Sigmoid colon (tissue), 7 donors: ENCODE data around the gene SMURF2. TPM values are rescaled to one million over a fixed set of nuclear protein-coding genes. Genes with fewer than 3 reads are reported as not detected.

Source experiments
- DNase-seq: peaks from one replicate; pipeline ENCODE4 v3.0.0-alpha.2; 2019
- H3K27ac ChIP-seq, 4 donors: fragments of 200-600 bp; sonication (generic); one replicate each; pipeline ENCODE4 v1.5.1; 2016 to 2019; ENCODE audit warnings: mild to moderate bottlenecking in 1 of 4
- H3K27me3 ChIP-seq, 3 donors: fragments of 200-600 bp; sonication (generic); one replicate each; pipeline ENCODE4 v1.5.1; 2019; ENCODE audit warnings: mild to moderate bottlenecking in 1 of 3
- H3K36me3 ChIP-seq, 4 donors: fragments of 200-600 bp; sonication (generic); one replicate each; pipeline ENCODE4 v1.5.1; 2016 to 2019
- H3K4me1 ChIP-seq, 4 donors: fragments of 200-600 bp; sonication (generic); one replicate each; pipeline ENCODE4 v1.5.1; 2017 to 2019
- H3K4me3 ChIP-seq, 4 donors: fragments of 200-600 bp; sonication (generic); one replicate each; pipeline ENCODE4 v1.5.1; 2017 to 2019; ENCODE audit warnings: mild to moderate bottlenecking in 2 of 4, moderate library complexity in 1 of 4
- H3K9me3 ChIP-seq, 4 donors: fragments of 200-600 bp in 3 of 4; sonication (generic) in 3 of 4; one replicate each; pipeline versions ENCODE4 v1.5.1 to v1.6.1; 2013 to 2019
- EP300 ChIP-seq, 4 donors: sonication (generic); formaldehyde crosslinking; IDR thresholded peaks; one replicate each; pipeline ENCODE4 v1.6.1; 2017; ENCODE audit warnings: antibody characterized with exemption in 4 of 4
- POLR2A ChIP-seq, 2 donors: fragments of 450-650 bp; IDR thresholded peaks; one replicate each; pipeline ENCODE4 v1.6.1; 2016; ENCODE audit warnings: antibody characterized with exemption in 2 of 2, mild to moderate bottlenecking in 2 of 2, moderate library complexity in 2 of 2
- POLR2AphosphoS5 ChIP-seq, 4 donors: sonication (generic); formaldehyde crosslinking; IDR thresholded peaks; one replicate each; pipeline ENCODE4 v1.6.1; 2017; ENCODE audit warnings: antibody characterized with exemption in 4 of 4
- WGBS, 2 donors: extraction: QIAGEN DNeasy Blood & Tissue Kit; methylation state at CpG; one replicate each; pipeline ENCODE4 v1.1.7; 2013; 5-methylcytosine and 5-hydroxymethylcytosine counted together
- intact Hi-C: fragments of 100-400 bp; cut with DNase I; formaldehyde crosslinking; loops from one replicate; pipeline ENCODE4 v1.15.1; 2023
- polyA plus RNA-seq, 3 donors: library from polyadenylated mRNA; stranded (reverse); fragments of 200-250 nt; gene quantifications; one replicate each; pipeline ENCODE4 v1.2.3, GENCODE V29; 2013
- total RNA-seq, 4 donors: library from RNA; depleted of rRNA; stranded (reverse); fragments of >200 nt; gene quantifications; one replicate each; pipeline ENCODE4 v1.1.0, GENCODE V29; 2016
- TF ChIP-seq, protein P1 (sequence below), 4 experiments: fragments of 450-650 bp in 3 of 4; fragments of 200-600 bp in 1 of 4; IDR thresholded peaks; one replicate each; pipeline ENCODE4 v1.5.1; 2016 to 2019; ENCODE audit warnings: antibody characterized with exemption in 4 of 4, mild to moderate bottlenecking in 3 of 4, moderate library complexity in 2 of 4
- donor health status: healthy with polysubstance abuse.
- donor health status: Bipolar disorder and iron deficiency.
- donor health status: healthy.

The SMURF2 gene
- total and polyA plus RNA-seq, 7 donors: 5.8 to 30.2 (median 23.8) TPM

DNA sequence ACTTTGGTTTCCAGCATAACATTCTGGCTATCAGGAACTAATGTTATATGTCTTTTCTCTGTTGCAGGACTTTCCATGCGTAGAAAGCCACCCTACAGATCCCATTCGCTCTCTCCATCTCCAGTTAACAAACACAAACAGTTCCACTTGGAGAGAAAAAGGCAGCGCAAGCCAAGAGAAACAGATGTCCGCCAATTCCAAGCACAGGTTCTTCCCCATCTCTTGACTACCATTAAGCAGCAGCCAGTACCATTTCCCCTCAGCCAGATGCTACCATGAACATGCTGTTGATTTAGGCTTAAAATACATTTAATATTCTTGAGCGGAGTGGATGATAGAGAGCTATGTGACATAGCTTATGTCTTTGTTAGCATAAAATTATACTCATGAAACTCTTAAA is 132.9 kb downstream of the SMURF2 start:
- no peaks in the 10 kb centered on the region for H3K27me3 ChIP-seq
- WGBS, 2 donors: 97 to 98% methylated on average over 5 of the region's 5 CpGs
- H3K4me3 ChIP-seq: no peak overlapping the region
- H3K9me3 ChIP-seq: no peaks in the 10 kb centered on the region
- H3K36me3 ChIP-seq: peaks cover 28 to 100% (median 81%) of the 10 kb centered on the region in 4 donors
- intact Hi-C loops: no loop called here
- DNase-seq: no peak
- H3K27ac ChIP-seq: no peak overlapping the region
- H3K4me1 ChIP-seq: no peaks in the 10 kb centered on the region
- TF ChIP-seq, protein P1, sequence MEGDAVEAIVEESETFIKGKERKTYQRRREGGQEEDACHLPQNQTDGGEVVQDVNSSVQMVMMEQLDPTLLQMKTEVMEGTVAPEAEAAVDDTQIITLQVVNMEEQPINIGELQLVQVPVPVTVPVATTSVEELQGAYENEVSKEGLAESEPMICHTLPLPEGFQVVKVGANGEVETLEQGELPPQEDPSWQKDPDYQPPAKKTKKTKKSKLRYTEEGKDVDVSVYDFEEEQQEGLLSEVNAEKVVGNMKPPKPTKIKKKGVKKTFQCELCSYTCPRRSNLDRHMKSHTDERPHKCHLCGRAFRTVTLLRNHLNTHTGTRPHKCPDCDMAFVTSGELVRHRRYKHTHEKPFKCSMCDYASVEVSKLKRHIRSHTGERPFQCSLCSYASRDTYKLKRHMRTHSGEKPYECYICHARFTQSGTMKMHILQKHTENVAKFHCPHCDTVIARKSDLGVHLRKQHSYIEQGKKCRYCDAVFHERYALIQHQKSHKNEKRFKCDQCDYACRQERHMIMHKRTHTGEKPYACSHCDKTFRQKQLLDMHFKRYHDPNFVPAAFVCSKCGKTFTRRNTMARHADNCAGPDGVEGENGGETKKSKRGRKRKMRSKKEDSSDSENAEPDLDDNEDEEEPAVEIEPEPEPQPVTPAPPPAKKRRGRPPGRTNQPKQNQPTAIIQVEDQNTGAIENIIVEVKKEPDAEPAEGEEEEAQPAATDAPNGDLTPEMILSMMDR (IDR thresholded peaks at IDR 0.05): no peak
- TF ChIP-seq POLR2A (IDR thresholded peaks at IDR 0.05) (no peak), POLR2AphosphoS5 (IDR thresholded peaks at IDR 0.05) (no peak), EP300 (IDR thresholded peaks at IDR 0.05) (no peak)

DNA sequence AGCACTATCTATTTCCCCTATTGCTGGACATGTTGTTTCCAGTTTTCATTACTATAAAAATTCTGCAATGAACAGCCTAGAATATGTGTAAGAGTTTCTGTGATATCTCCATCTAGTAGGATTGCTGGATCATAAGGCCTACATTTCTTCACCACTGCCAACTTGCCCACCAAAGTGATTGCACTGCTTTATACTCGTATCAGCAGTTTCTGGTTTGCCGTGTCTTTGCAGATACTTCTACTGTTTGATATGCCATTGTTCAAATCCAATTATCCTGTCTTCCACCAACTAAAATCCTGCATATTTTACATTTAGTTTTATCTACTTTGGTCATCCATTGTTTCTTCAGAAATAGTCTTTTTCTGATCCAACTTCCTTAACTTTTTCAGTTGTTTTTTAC is 134.2 kb downstream of the SMURF2 start:
- no peaks in the 10 kb centered on the region for H3K27me3 ChIP-seq
- TF ChIP-seq EP300 (IDR thresholded peaks at IDR 0.05) (no peak), POLR2A (IDR thresholded peaks at IDR 0.05) (no peak), POLR2AphosphoS5 (IDR thresholded peaks at IDR 0.05) (no peak)
- TF ChIP-seq, protein P1 (IDR thresholded peaks at IDR 0.05): no peak
- no peak overlapping the region for H3K4me3 ChIP-seq
- H3K9me3 ChIP-seq: no peaks in the 10 kb centered on the region
- no peak overlapping the region for H3K27ac ChIP-seq
- DNase-seq: no peak
- WGBS, 2 donors: 95 to 98% methylated on average over 2 of the region's 2 CpGs
- no peaks in the 10 kb centered on the region for H3K4me1 ChIP-seq
- H3K36me3 ChIP-seq: peaks cover 32 to 100% (median 85%) of the 10 kb centered on the region in 4 donors
- intact Hi-C loops: no loop called here

DNA sequence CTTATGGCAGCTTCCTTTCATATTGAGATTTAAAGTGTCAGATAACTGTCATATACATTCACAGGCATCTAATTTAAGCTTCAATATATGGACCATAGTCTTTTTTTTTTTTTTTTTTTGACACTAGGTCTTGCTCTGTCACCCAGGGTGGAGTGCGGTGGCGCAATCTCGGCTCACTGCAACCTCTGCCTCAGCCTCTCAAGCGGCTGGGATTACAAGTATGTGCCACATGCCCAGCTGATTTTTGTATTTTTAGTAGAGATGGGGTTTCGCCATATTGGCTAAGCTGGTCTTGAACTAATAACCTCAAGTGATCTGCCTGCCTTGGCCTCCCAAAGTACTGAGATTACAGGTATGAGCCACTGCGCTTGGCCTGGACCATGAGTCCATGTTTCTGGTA is 141.7 kb downstream of the SMURF2 start:
- Histone ChIP-seq H3K27me3 (no peaks in the 10 kb centered on the region), H3K4me3 (no peak overlapping the region), H3K4me1 (no peaks in the 10 kb centered on the region), H3K27ac (no peak overlapping the region), H3K9me3 (no peaks in the 10 kb centered on the region), H3K36me3 (peaks cover 21 to 99% (median 43%) of the 10 kb centered on the region in 4 donors)
- TF ChIP-seq, protein P1 (IDR thresholded peaks at IDR 0.05): no peak
- TF ChIP-seq EP300 (IDR thresholded peaks at IDR 0.05) (no peak), POLR2AphosphoS5 (IDR thresholded peaks at IDR 0.05) (no peak), POLR2A (IDR thresholded peaks at IDR 0.05) (no peak)
- WGBS, 2 donors: 95% methylated on average over 6 of the region's 6 CpGs
- DNase-seq: no peak
- intact Hi-C loops: no loop called here

DNA sequence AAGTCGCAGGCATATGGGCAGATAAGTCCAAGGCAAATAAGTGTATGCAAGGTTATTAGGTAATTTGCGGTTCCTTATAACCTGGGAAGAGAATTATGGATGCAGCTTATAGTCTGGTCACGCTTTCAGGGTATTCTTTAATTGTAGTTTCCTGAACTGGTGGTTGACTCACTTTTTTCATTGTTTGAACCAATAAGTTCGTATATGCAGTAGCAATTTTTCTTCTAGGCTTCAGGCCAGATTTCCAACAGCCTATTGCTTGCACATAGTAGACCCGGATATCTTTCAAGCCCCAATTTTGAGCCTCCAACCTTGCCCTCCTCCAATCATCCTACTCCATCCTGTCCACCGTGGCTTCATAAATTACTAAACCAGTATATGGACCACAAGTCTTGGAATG is 142.5 kb downstream of the SMURF2 start:
- intact Hi-C loops: loop anchor here (5.0 kb wide), 1 partner anchor 38 kb away; no protein-coding TSS in a partner anchor
- DNase-seq: no peak
- H3K9me3 ChIP-seq: no peaks in the 10 kb centered on the region
- TF ChIP-seq, protein P1 (IDR thresholded peaks at IDR 0.05): no peak
- TF ChIP-seq POLR2A (IDR thresholded peaks at IDR 0.05): no peak
- TF ChIP-seq POLR2AphosphoS5 (IDR thresholded peaks at IDR 0.05): no peak
- no peak for TF ChIP-seq EP300 (IDR thresholded peaks at IDR 0.05)
- H3K27me3 ChIP-seq: no peaks in the 10 kb centered on the region
- H3K4me3 ChIP-seq: no peak overlapping the region
- H3K36me3 ChIP-seq: peaks cover 18 to 99% (median 37%) of the 10 kb centered on the region in 4 donors
- no peaks in the 10 kb centered on the region for H3K4me1 ChIP-seq
- 94% methylated on average over 6 of the region's 6 CpGs for WGBS, 2 donors
- H3K27ac ChIP-seq: no peak overlapping the region

DNA sequence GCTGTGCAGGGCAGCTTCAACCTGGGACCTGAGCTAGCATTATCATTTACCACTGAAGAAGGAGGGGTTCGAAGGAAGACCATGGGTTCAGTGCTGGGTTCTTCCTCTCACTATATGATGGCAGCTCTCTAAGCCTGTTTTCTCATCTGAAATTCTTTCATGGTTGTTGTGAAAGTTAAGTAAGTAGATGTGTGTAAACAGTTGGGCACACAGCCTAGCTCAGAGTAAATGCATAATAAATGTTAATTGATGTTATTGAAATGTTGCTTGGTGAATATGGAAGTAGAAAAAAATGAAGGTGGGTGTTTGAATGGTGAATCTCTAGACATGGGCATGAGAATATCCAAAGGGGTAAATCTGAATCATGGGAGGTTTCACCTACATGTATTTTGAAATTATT is 146.3 kb downstream of the SMURF2 start:
- Histone ChIP-seq H3K4me3 (no peak overlapping the region), H3K27ac (no peak overlapping the region), H3K9me3 (no peaks in the 10 kb centered on the region), H3K27me3 (no peaks in the 10 kb centered on the region), H3K4me1 (no peaks in the 10 kb centered on the region), H3K36me3 (peaks cover 11 to 99% (median 28%) of the 10 kb centered on the region in 4 donors)
- 95 to 98% methylated on average over 1 of the region's 1 CpG for WGBS, 2 donors
- intact Hi-C loops: loop anchor here (5.0 kb wide), 1 partner anchor 41 kb away; no protein-coding TSS in a partner anchor
- no peak for DNase-seq
- TF ChIP-seq, protein P1 (IDR thresholded peaks at IDR 0.05): no peak
- no peak for TF ChIP-seq EP300 (IDR thresholded peaks at IDR 0.05)
- TF ChIP-seq POLR2A (IDR thresholded peaks at IDR 0.05): no peak
- no peak for TF ChIP-seq POLR2AphosphoS5 (IDR thresholded peaks at IDR 0.05)
